A549 (cell line): ENCODE measurements around the gene DACH1. TPM values are rescaled to one million over a fixed set of nuclear protein-coding genes. Genes with fewer than 3 reads are reported as not detected.
A peak's percentile ranks its signal among the peaks of the same experiment; 100 is the strongest.

Experiments used
- ATAC-seq, 2 experiments: fragments of 200-7000 bp in 1 of 2; fragments of >200 bp in 1 of 2; cut with Nextera tagmentation in 1 of 2; cut with Tn5 transposase in 1 of 2; 3 replicates each; pipeline versions ENCODE4 v1.8.0 to v1.9.1; 2018 to 2020; ENCODE audit warnings: mild to moderate bottlenecking in 1 of 2, moderate library complexity in 1 of 2
- CTCF ChIA-PET: fragments of 300-600 bp; sonication (Branson Sonifier 250); formaldehyde crosslinking; extraction: SDS; loops from one replicate; lab custom pipeline; 2021; ENCODE audit warnings: antibody characterized with exemption, inconsistent platforms; lab: Yijun Ruan, JAX
- POLR2A ChIA-PET: fragments of 350-600 bp; formaldehyde crosslinking; extraction: SDS; loops from one replicate; lab custom pipeline; 2021; ENCODE audit warnings: antibody characterized with exemption, inconsistent platforms; lab: Yijun Ruan, JAX
- DNase-seq, 2 experiments: peaks; one replicate each; pipeline versions ENCODE4 v3.0.0 to v3.0.0-alpha.2; 2011 to 2016; ENCODE audit warnings: low read depth in 1 of 2, low spot score in 1 of 2
- FAIRE-seq: peaks from 2 replicates; lab custom pipeline; 2011; peaks lifted over from hg19 to GRCh38; lab: Jason Lieb, UNC
- H3K27ac ChIP-seq, 2 experiments: fragments of >200 bp; sonication (Bioruptor Twin); formaldehyde crosslinking; 3 replicates each; pipeline ENCODE4 v1.5.1; 2016 to 2017
- H3K4me1 ChIP-seq: fragments of >200 bp; sonication (Bioruptor Twin); formaldehyde crosslinking; 3 replicates; pipeline ENCODE4 v1.6.1; 2016
- H3K4me2 ChIP-seq: fragments of >200 bp; sonication (Bioruptor Twin); formaldehyde crosslinking; 3 replicates; pipeline ENCODE4 v1.6.1; 2016
- H3K4me3 ChIP-seq: fragments of >200 bp; sonication (Bioruptor Twin); formaldehyde crosslinking; 3 replicates; pipeline ENCODE4 v1.5.1; 2016
- H3K9me3 ChIP-seq: fragments of >200 bp; sonication (Bioruptor Twin); formaldehyde crosslinking; 3 replicates; pipeline ENCODE4 v1.6.1; 2016
- BCL3 ChIP-seq: fragments of >200 bp; sonication (Bioruptor Twin); formaldehyde crosslinking; IDR thresholded peaks from 3 replicates; pipeline ENCODE4 v1.6.1; 2016
- CBX2 ChIP-seq: fragments of 200-600 bp; sonication (generic); IDR thresholded peaks from 2 replicates; pipeline ENCODE4 v1.6.1; 2016; ENCODE audit warnings: low read depth, mild to moderate bottlenecking, borderline replicate concordance
- CEBPB ChIP-seq, 2 experiments: fragments of >200 bp in 1 of 2; sonication (Bioruptor Twin) in 1 of 2; formaldehyde crosslinking in 1 of 2; IDR thresholded peaks; 2 replicates each; pipeline ENCODE4 v1.6.1; 2012 to 2016
- CHD2 ChIP-seq: fragments of 150-350 bp; IDR thresholded peaks from 2 replicates; pipeline ENCODE4 v1.6.1; 2014; ENCODE audit warnings: low read length; ENCODE audit not compliant: partially characterized antibody
- CHD4 ChIP-seq: fragments of 200-600 bp; sonication (generic); IDR thresholded peaks from 2 replicates; pipeline ENCODE4 v1.6.1; 2016; ENCODE audit warnings: antibody characterized with exemption, mild to moderate bottlenecking, borderline replicate concordance
- EP300 ChIP-seq, 2 experiments: fragments of >200 bp; sonication (Bioruptor Twin); formaldehyde crosslinking; IDR thresholded peaks; 2 replicates in 1 of 2; 3 replicates in 1 of 2; pipeline ENCODE4 v1.6.1; 2016 to 2017
- ESRRA ChIP-seq: fragments of 150-350 bp; IDR thresholded peaks from 2 replicates; pipeline ENCODE4 v1.6.1; 2014; ENCODE audit warnings: mild to moderate bottlenecking, low read length, borderline replicate concordance
- FOXS1 ChIP-seq: fragments of 250-450 bp; sonication (Bioruptor Pico); IDR thresholded peaks from 2 replicates; pipeline ENCODE4 v1.5.0; 2020; ENCODE audit warnings: mild to moderate bottlenecking, moderate library complexity
- HES2 ChIP-seq: fragments of >200 bp; sonication (Bioruptor Twin); formaldehyde crosslinking; IDR thresholded peaks from 2 replicates; pipeline ENCODE4 v1.6.1; 2016
- HMGXB4 ChIP-seq: fragments of 250-450 bp; sonication (Bioruptor Pico); IDR thresholded peaks from 2 replicates; pipeline ENCODE4 v1.5.0; 2021; ENCODE audit warnings: mild to moderate bottlenecking, moderate library complexity, borderline replicate concordance
- HOXA7 ChIP-seq: fragments of 250-450 bp; sonication (Bioruptor Pico); IDR thresholded peaks from 2 replicates; pipeline ENCODE4 v1.5.0; 2020; ENCODE audit warnings: mild to moderate bottlenecking, moderate library complexity
- JUN ChIP-seq, 2 experiments: fragments of >200 bp; sonication (Bioruptor Twin); formaldehyde crosslinking; IDR thresholded peaks; 2 replicates in 1 of 2; 3 replicates in 1 of 2; pipeline ENCODE4 v1.6.1; 2016 to 2017
- JUNB ChIP-seq: fragments of >200 bp; sonication (Bioruptor Twin); formaldehyde crosslinking; IDR thresholded peaks from 2 replicates; pipeline ENCODE4 v1.6.1; 2016
- KDM5A ChIP-seq: fragments of 200-600 bp; sonication (generic); IDR thresholded peaks from 2 replicates; pipeline ENCODE4 v1.6.1; 2016; ENCODE audit warnings: antibody characterized with exemption, mild to moderate bottlenecking
- MAFK ChIP-seq: fragments of 450-650 bp; IDR thresholded peaks from 2 replicates; pipeline ENCODE4 v1.6.1; 2014; ENCODE audit not compliant: partially characterized antibody
- MAX ChIP-seq: IDR thresholded peaks from 2 replicates; pipeline ENCODE4 v1.6.1; 2012
- NFE2L2 ChIP-seq: fragments of 150-350 bp; conservative IDR thresholded peaks from 2 replicates; pipeline ENCODE4 v1.6.1; 2014; ENCODE audit warnings: low read length
- RAD21 ChIP-seq, 2 experiments: fragments of >200 bp in 1 of 2; sonication (Bioruptor Twin) in 1 of 2; formaldehyde crosslinking in 1 of 2; IDR thresholded peaks in 1 of 2; conservative IDR thresholded peaks in 1 of 2; 2 replicates in 1 of 2; 3 replicates in 1 of 2; pipeline ENCODE4 v1.6.1; 2012 to 2018; ENCODE audit warnings: inconsistent platforms in 1 of 2
- RARB ChIP-seq: fragments of 250-450 bp; sonication (Bioruptor Pico); IDR thresholded peaks from 2 replicates; pipeline ENCODE4 v1.8.0; 2021; ENCODE audit warnings: mild to moderate bottlenecking, moderate library complexity
- RCOR1 ChIP-seq: fragments of 150-350 bp; IDR thresholded peaks from 2 replicates; pipeline ENCODE4 v1.6.1; 2014; ENCODE audit warnings: antibody characterized with exemption, low read length, low read depth
- REST ChIP-seq: fragments of 200-600 bp; sonication (generic); IDR thresholded peaks from 2 replicates; pipeline ENCODE4 v1.6.1; 2016; ENCODE audit warnings: antibody characterized with exemption, mild to moderate bottlenecking, moderate library complexity
- RNF2 ChIP-seq: fragments of 200-600 bp; sonication (generic); IDR thresholded peaks from 2 replicates; pipeline ENCODE4 v1.6.1; 2016; ENCODE audit warnings: low read depth, mild to moderate bottlenecking, antibody characterized with exemption, moderate library complexity, borderline replicate concordance
- TP53 ChIP-seq: fragments of 250-450 bp; sonication (Bioruptor Pico); IDR thresholded peaks from 2 replicates; pipeline ENCODE4 v1.5.0; 2021; ENCODE audit warnings: mild to moderate bottlenecking, moderate library complexity
- ZC3H11A ChIP-seq: fragments of 450-650 bp; IDR thresholded peaks from 2 replicates; pipeline ENCODE4 v1.6.1; 2014; ENCODE audit warnings: antibody characterized with exemption, mild to moderate bottlenecking
- WGBS: methylation state at CpG from one replicate; pipeline ENCODE4 v1.1.6; 2017; ENCODE audit errors: missing lambda C conversion rate; 5-methylcytosine and 5-hydroxymethylcytosine counted together
- polyA plus RNA-seq, 4 experiments: library from polyadenylated mRNA; depleted of rRNA in 3 of 4; stranded (reverse); fragments of >200 nt; fragmentation: RNase III in 1 of 4; extraction: RNeasy Plus Mini Kit Qiagen cat#74134 plus additional on column Dnase treatment in 1 of 4; gene quantifications; 2 replicates in 3 of 4; 3 replicates in 1 of 4; pipeline ENCODE4 v1.2.3, GENCODE V29; 2011 to 2017

DACH1 gene
- polyA plus RNA-seq, 2 of the 4 experiments (the other 2 are of a cell fraction), result not detected

GRCh38 chr13:71408416-71408815 is 458.6 kb downstream of the DACH1 start:
- ChIA-PET CTCF (no interaction called here), POLR2A (no interaction called here)
- DNase-seq (no peak), ATAC-seq (no peak), FAIRE-seq (no peak)
- Histone ChIP-seq H3K4me3 (no peak overlapping the region), H3K27ac (no peak overlapping the region), H3K9me3 (no peaks in the 10 kb centered on the region), H3K4me2 (no peak overlapping the region), H3K4me1 (no peaks in the 10 kb centered on the region)
- no peak for TF ChIP-seq TP53 (CRISPR knock-in tag)
- TF ChIP-seq HES2, result no peak
- TF ChIP-seq JUNB, result no peak
- TF ChIP-seq KDM5A, result no peak
- no peak for TF ChIP-seq EP300 (IDR thresholded peaks at IDR 0.05)
- TF ChIP-seq ZC3H11A, result no peak
- no peak for TF ChIP-seq FOXS1 (CRISPR knock-in tag)
- no peak for TF ChIP-seq NFE2L2
- TF ChIP-seq JUN (IDR thresholded peaks at IDR 0.05), result no peak
- no peak for TF ChIP-seq CEBPB (IDR thresholded peaks at IDR 0.05)

- TF ChIP-seq MAX (no peak), RNF2 (no peak), RCOR1 (no peak), FOXS1 (CRISPR knock-in tag) (no peak), JUN (IDR thresholded peaks at IDR 0.05) (no peak), RARB (CRISPR knock-in tag) (no peak), HOXA7 (CRISPR knock-in tag) (no peak), CHD4 (no peak), CHD2 (no peak), RAD21 (conservative IDR thresholded peaks at IDR 0.05 in 1 of 2, IDR thresholded peaks at IDR 0.05 in 1 of 2) (no peak)
- Histone ChIP-seq H3K27ac (no peak overlapping the region), H3K9me3 (no peaks in the 10 kb centered on the region), H3K4me2 (no peak overlapping the region), H3K4me1 (no peaks in the 10 kb centered on the region), H3K4me3 (no peak overlapping the region)
- FAIRE-seq (no peak), ATAC-seq (no peak), DNase-seq (no peak)
- POLR2A ChIA-PET, result no interaction called here
- 5% methylated on average over 3 of the region's 3 CpGs for WGBS
- CTCF ChIA-PET, result no interaction called here
Measured at GRCh38 chr13:71399631-71400215, 467.3 kb downstream of the DACH1 start.

GRCh38 chr13:71396149-71396548 is 470.9 kb downstream of the DACH1 start:
- DNase-seq (no peak), FAIRE-seq (no peak), ATAC-seq (no peak)
- ChIA-PET CTCF (no interaction called here), POLR2A (no interaction called here)
- no peaks in the 10 kb centered on the region for H3K4me1 ChIP-seq
- H3K4me3 ChIP-seq, result no peak overlapping the region
- no peak overlapping the region for H3K4me2 ChIP-seq
- no peaks in the 10 kb centered on the region for H3K9me3 ChIP-seq
- TF ChIP-seq ESRRA, result no peak
- no peak for TF ChIP-seq HMGXB4 (CRISPR knock-in tag)
- no peak for TF ChIP-seq REST
- TF ChIP-seq HES2, result no peak
- TF ChIP-seq BCL3, result no peak
- peak; percentile 30 for TF ChIP-seq MAFK
- no peak for TF ChIP-seq CBX2
- no peak overlapping the region for H3K27ac ChIP-seq
